H9 (cell line): ENCODE measurements around the gene PAQR7. TPM values are rescaled to one million over a fixed set of nuclear protein-coding genes. Genes with fewer than 3 reads are reported as not detected.

Source experiments
- DNase-seq: peaks from one replicate; pipeline ENCODE4 v3.0.0-alpha.2; 2017
- H2AFZ ChIP-seq: one replicate; pipeline ENCODE4 v1.6.1; 2013; ENCODE audit warnings: mild to moderate bottlenecking, low read length, control low read depth, moderate library complexity
- H2AK5ac ChIP-seq: 2 replicates; pipeline ENCODE4 v1.6.1; 2013; ENCODE audit warnings: low read length, control low read depth, mixed read lengths; ENCODE audit not compliant: insufficient read length
- H2BK120ac ChIP-seq: one replicate; pipeline ENCODE4 v1.6.1; 2013; ENCODE audit warnings: low read depth, mild to moderate bottlenecking, low read length, control low read depth, inconsistent platforms; ENCODE audit not compliant: poor library complexity, severe bottlenecking
- H2BK12ac ChIP-seq: 2 replicates; pipeline ENCODE4 v1.6.1; 2013; ENCODE audit warnings: low read length, control low read depth, mixed read lengths, low read depth; ENCODE audit not compliant: insufficient read length
- H2BK15ac ChIP-seq: 2 replicates; pipeline ENCODE4 v1.6.1; 2013; ENCODE audit warnings: low read depth, low read length, control low read depth
- H2BK20ac ChIP-seq: one replicate; pipeline ENCODE4 v1.6.1; 2013; ENCODE audit warnings: low read depth, mild to moderate bottlenecking, low read length, control low read depth, inconsistent platforms; ENCODE audit not compliant: poor library complexity, severe bottlenecking
- H2BK5ac ChIP-seq: 2 replicates; pipeline ENCODE4 v1.6.1; 2013; ENCODE audit warnings: low read length, control low read depth, mixed read lengths; ENCODE audit not compliant: insufficient read length
- H3K14ac ChIP-seq: 2 replicates; pipeline ENCODE4 v1.6.1; 2013; ENCODE audit warnings: low read length, control low read depth; ENCODE audit not compliant: insufficient read depth
- H3K18ac ChIP-seq: 2 replicates; pipeline ENCODE4 v1.6.1; 2013; ENCODE audit warnings: low read depth, mild to moderate bottlenecking, mixed read lengths, low read length, control low read depth; ENCODE audit not compliant: insufficient read length
- H3K23ac ChIP-seq: 2 replicates; pipeline ENCODE4 v1.6.1; 2013; ENCODE audit warnings: low read length, control low read depth, mixed read lengths, low read depth; ENCODE audit not compliant: insufficient read length
- H3K23me2 ChIP-seq: 2 replicates; pipeline ENCODE4 v1.6.1; 2013; ENCODE audit warnings: low read depth, mild to moderate bottlenecking, mixed read lengths, low read length, control low read depth; ENCODE audit not compliant: insufficient read length, poor library complexity, severe bottlenecking
- H3K27ac ChIP-seq: 2 replicates; pipeline ENCODE4 v1.5.1; 2013; ENCODE audit warnings: low read length, control low read depth, mixed read lengths, low read depth; ENCODE audit not compliant: insufficient read length
- H3K27me3 ChIP-seq: 2 replicates; pipeline ENCODE4 v1.6.1; 2013; ENCODE audit warnings: low read length, control low read depth, inconsistent platforms; ENCODE audit not compliant: insufficient read depth
- H3K4ac ChIP-seq: 2 replicates; pipeline ENCODE4 v1.6.1; 2013; ENCODE audit warnings: low read depth, mild to moderate bottlenecking, control low read depth, inconsistent platforms, low read length, moderate library complexity
- H3K4me1 ChIP-seq: 2 replicates; pipeline ENCODE4 v1.6.1; 2013; ENCODE audit warnings: low read length, control low read depth, inconsistent platforms; ENCODE audit not compliant: insufficient read depth
- H3K4me2 ChIP-seq: 2 replicates; pipeline ENCODE4 v1.6.1; 2013; ENCODE audit warnings: low read length, control low read depth, mixed read lengths; ENCODE audit not compliant: insufficient read length, insufficient read depth
- H3K56ac ChIP-seq: 2 replicates; pipeline ENCODE4 v1.6.1; 2013; ENCODE audit warnings: low read depth, mild to moderate bottlenecking, mixed read lengths, low read length, control low read depth; ENCODE audit not compliant: insufficient read length
- H3K79me1 ChIP-seq: 2 replicates; pipeline ENCODE4 v1.6.1; 2013; ENCODE audit warnings: low read depth, mild to moderate bottlenecking, moderate library complexity, low read length, control low read depth, inconsistent platforms; ENCODE audit not compliant: insufficient read depth, poor library complexity, severe bottlenecking
- H3K79me2 ChIP-seq: 2 replicates; pipeline ENCODE4 v1.6.1; 2013; ENCODE audit warnings: low read length, control low read depth, inconsistent platforms; ENCODE audit not compliant: insufficient read depth
- H3K9ac ChIP-seq: 2 replicates; pipeline ENCODE4 v1.6.1; 2013; ENCODE audit warnings: low read length, control low read depth, mixed read lengths; ENCODE audit not compliant: insufficient read length; ENCODE audit errors: extremely low read depth
- H3K9me3 ChIP-seq: one replicate; pipeline ENCODE4 v1.6.1; 2013; ENCODE audit warnings: low read depth, low read length, inconsistent platforms; ENCODE audit not compliant: control insufficient read depth
- H3T11ph ChIP-seq: one replicate; pipeline ENCODE4 v1.6.1; 2013; ENCODE audit warnings: mild to moderate bottlenecking, low read length, control low read depth, inconsistent platforms
- H4K20me1 ChIP-seq: one replicate; pipeline ENCODE4 v1.6.1; 2013; ENCODE audit not compliant: control insufficient read depth, insufficient read length, insufficient read depth
- H4K5ac ChIP-seq: 2 replicates; pipeline ENCODE4 v1.6.1; 2013; ENCODE audit warnings: low read depth, mild to moderate bottlenecking, mixed read lengths, low read length, control low read depth; ENCODE audit not compliant: insufficient read length
- H4K8ac ChIP-seq: replicated peaks from 2 replicates; pipeline ENCODE4 v1.6.1; 2013; ENCODE audit warnings: low read length, control low read depth, mixed read lengths, low read depth; ENCODE audit not compliant: insufficient read length
- H4K91ac ChIP-seq: 2 replicates; pipeline ENCODE4 v1.6.1; 2013; ENCODE audit warnings: low read depth, mild to moderate bottlenecking, moderate library complexity, mixed read lengths, low read length, control low read depth; ENCODE audit not compliant: insufficient read length
- H3K27ac Mint-ChIP-seq, 3 experiments: 2 replicates in 2 of 3; 3 replicates in 1 of 3; pipeline ENCODE4 v1.8.0; 2020 to 2021; ENCODE audit warnings: mixed read lengths in 3 of 3, mild to moderate bottlenecking in 1 of 3, moderate library complexity in 1 of 3
- H3K27me3 Mint-ChIP-seq: 2 replicates; pipeline ENCODE4 v1.8.0; 2021; ENCODE audit warnings: low read depth, mild to moderate bottlenecking, moderate library complexity, mixed read lengths
- H3K36me3 Mint-ChIP-seq, 3 experiments: 2 replicates in 2 of 3; 3 replicates in 1 of 3; pipeline ENCODE4 v1.8.0; 2020 to 2021; ENCODE audit warnings: low read depth in 3 of 3, mixed read lengths in 3 of 3; ENCODE audit not compliant: insufficient read depth in 1 of 3
- H3K4me1 Mint-ChIP-seq, 2 experiments: 2 replicates each; pipeline ENCODE4 v1.8.0; 2020; ENCODE audit warnings: mixed read lengths in 2 of 2
- H3K4me3 Mint-ChIP-seq, 2 experiments: 2 replicates in 1 of 2; 3 replicates in 1 of 2; pipeline ENCODE4 v1.8.0; 2020 to 2021; ENCODE audit warnings: mild to moderate bottlenecking in 2 of 2, mixed read lengths in 2 of 2, moderate library complexity in 1 of 2
- H3K9me3 Mint-ChIP-seq, 2 experiments: 2 replicates in 1 of 2; 3 replicates in 1 of 2; pipeline ENCODE4 v1.8.0; 2020; ENCODE audit warnings: mild to moderate bottlenecking in 2 of 2, mixed read lengths in 2 of 2, moderate library complexity in 1 of 2
- WGBS: extraction: QIAGEN DNeasy Blood & Tissue Kit; methylation state at CpG from one replicate; pipeline ENCODE4 v1.1.7; 2013; ENCODE audit warnings: missing lambda C conversion rate, low lambda C conversion rate, mixed read lengths; ENCODE audit not compliant: insufficient read length; ENCODE audit errors: extremely low coverage; 5-methylcytosine and 5-hydroxymethylcytosine counted together
- total RNA-seq: library from RNA; stranded (reverse); gene quantifications from 2 replicates; pipeline ENCODE4 v1.2.1, GENCODE V29; 2021
- TF ChIP-seq, protein P1 (sequence below): fragments of 200-600 bp; sonication (generic); conservative IDR thresholded peaks from 3 replicates; pipeline ENCODE4 v1.8.0; 2021; ENCODE audit warnings: antibody characterized with exemption, mild to moderate bottlenecking

Gene PAQR7
- total RNA-seq, 1 experiment from 2014 or later, result 6.3 TPM

DNA sequence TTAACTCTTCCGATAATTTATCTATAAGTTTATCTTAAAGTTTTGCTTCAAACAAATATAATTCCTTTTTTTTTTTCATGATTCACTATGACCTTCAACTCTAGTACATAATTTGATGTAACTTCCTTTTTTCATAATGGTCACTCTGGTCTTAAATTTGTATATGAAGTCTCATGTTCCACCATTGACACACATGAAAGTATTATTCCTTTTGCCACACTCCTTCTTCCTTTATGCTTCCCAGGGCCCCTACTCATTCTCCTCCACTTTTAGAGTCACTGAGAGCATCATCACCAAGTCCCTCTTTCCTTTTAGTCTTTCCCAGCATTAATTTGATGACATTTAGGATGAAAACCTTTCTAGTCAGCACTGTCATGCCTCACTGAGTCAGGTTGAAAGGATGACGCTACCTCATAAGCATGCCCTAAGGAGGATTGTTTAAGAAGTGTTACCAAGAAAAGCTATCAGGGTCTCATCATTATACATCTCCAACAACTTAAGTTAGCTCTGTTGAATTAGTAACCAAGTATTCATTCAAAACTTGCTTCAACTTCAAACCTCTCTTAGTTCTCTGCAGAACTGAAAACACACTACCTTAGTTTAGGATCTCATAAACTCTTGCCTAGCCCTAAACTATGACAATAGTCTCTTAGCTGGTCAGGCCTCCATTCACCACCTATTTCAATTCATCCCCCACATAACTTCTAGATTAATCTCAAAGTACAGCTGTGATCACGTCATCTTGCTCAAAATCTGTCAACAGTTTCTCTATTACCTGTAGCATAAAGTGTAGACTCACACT is 30.8 kb downstream of the PAQR7 start:
- H2BK120ac ChIP-seq, result no peak overlapping the region
- no peak overlapping the region for H4K8ac ChIP-seq
- H2AFZ ChIP-seq, result no peak overlapping the region
- Mint-ChIP-seq H3K27me3 (no peaks in the 10 kb centered on the region), H3K9me3 (no peaks in the 10 kb centered on the region), H3K4me1 (peaks cover 10 to 14% of the 10 kb centered on the region in 2 experiments), H3K27ac (peak overlapping the region in 1 of 3 experiments; percentile 48; a peak in 2 of 7 replicates), H3K36me3 (0 out of 7 replicates have a peak, but pooled peaks cover 0 to 7% (median 0%) of the 10 kb centered on the region in 3 experiments), H3K4me3 (no peak overlapping the region)
- DNase-seq, result no peak
- H2BK20ac ChIP-seq, result no peak overlapping the region
- no peak overlapping the region for H4K91ac ChIP-seq
- no peaks in the 10 kb centered on the region for H3K23me2 ChIP-seq
- H3K27me3 ChIP-seq, result no peaks in the 10 kb centered on the region
- no peak overlapping the region for H3K23ac ChIP-seq
- WGBS, result 100% methylated on average over 1 of the region's 3 CpGs
- H2AK5ac ChIP-seq, result no peak overlapping the region
- H3K14ac ChIP-seq, result no peak overlapping the region
- H4K5ac ChIP-seq, result no peak overlapping the region
- H3K79me2 ChIP-seq, result no peaks in the 10 kb centered on the region; the same call in 1 of the 2 replicates
- H3K4me2 ChIP-seq, result no peak overlapping the region
- H3K79me1 ChIP-seq, result no peaks in the 10 kb centered on the region
- no peak overlapping the region for H3K18ac ChIP-seq
- no peak overlapping the region for H3K4ac ChIP-seq
- TF ChIP-seq, protein P1, sequence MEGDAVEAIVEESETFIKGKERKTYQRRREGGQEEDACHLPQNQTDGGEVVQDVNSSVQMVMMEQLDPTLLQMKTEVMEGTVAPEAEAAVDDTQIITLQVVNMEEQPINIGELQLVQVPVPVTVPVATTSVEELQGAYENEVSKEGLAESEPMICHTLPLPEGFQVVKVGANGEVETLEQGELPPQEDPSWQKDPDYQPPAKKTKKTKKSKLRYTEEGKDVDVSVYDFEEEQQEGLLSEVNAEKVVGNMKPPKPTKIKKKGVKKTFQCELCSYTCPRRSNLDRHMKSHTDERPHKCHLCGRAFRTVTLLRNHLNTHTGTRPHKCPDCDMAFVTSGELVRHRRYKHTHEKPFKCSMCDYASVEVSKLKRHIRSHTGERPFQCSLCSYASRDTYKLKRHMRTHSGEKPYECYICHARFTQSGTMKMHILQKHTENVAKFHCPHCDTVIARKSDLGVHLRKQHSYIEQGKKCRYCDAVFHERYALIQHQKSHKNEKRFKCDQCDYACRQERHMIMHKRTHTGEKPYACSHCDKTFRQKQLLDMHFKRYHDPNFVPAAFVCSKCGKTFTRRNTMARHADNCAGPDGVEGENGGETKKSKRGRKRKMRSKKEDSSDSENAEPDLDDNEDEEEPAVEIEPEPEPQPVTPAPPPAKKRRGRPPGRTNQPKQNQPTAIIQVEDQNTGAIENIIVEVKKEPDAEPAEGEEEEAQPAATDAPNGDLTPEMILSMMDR, result no peak
- no peak overlapping the region for H2BK12ac ChIP-seq
- H3T11ph ChIP-seq, result no peak overlapping the region
- H3K27ac ChIP-seq, result no peak overlapping the region
- H3K9me3 ChIP-seq, result no peaks in the 10 kb centered on the region
- no peak overlapping the region for H2BK15ac ChIP-seq
- H3K56ac ChIP-seq, result no peak overlapping the region
- no peaks in the 10 kb centered on the region for H4K20me1 ChIP-seq
- H3K9ac ChIP-seq, result no peak overlapping the region
- no peak overlapping the region for H2BK5ac ChIP-seq
- no peaks in the 10 kb centered on the region for H3K4me1 ChIP-seq
